ENCODE measurements around the gene MYO15B.

Gene MYO15B

GRCh38 chr17:75670868-75671267, 83.3 kb downstream of the MYO15B start:
- no peak for DNase-seq

- DNase-seq = no peak
These were observed 84.4 kb downstream of the MYO15B start for GRCh38 chr17:75672011-75672410.

- DNase-seq = no peak
These were observed 85.9 kb downstream of the MYO15B start for GRCh38 chr17:75673487-75673886.
